Measurements from ENCODE around the gene KCNJ10. TPM values are rescaled to one million over a fixed set of nuclear protein-coding genes. Genes with fewer than 3 reads are reported as not detected.

The KCNJ10 gene
- total RNA-seq, 6 experiments from 2014 or later, result 0.23 to 3.1 (median 0.31) TPM; not detected in 1

GRCh38 chr1:160043543-160043942 is 26.4 kb downstream of the KCNJ10 start:
- Histone ChIP-seq H3K4me3 (no peak overlapping the region), H3K4me1 (peaks cover 0 to 14% (median 0%) of the 10 kb centered on the region in 4 donors), H3K36me3 (no peaks in the 10 kb centered on the region), H3K27me3 (no peaks in the 10 kb centered on the region), H3K9me3 (no peaks in the 10 kb centered on the region), H3K27ac (no peak overlapping the region)
- intact Hi-C loops (cut with DNase I), result loop anchor here in 1 of 2 donors (5.0 kb wide), 1 partner anchor 39 kb away; the partner anchor contains the start of gene KCNJ9
- ATAC-seq (no peak), DNase-seq (no peak)
- no peak for TF ChIP-seq POLR2A (IDR thresholded peaks at IDR 0.05)
- TF ChIP-seq, protein P1, sequence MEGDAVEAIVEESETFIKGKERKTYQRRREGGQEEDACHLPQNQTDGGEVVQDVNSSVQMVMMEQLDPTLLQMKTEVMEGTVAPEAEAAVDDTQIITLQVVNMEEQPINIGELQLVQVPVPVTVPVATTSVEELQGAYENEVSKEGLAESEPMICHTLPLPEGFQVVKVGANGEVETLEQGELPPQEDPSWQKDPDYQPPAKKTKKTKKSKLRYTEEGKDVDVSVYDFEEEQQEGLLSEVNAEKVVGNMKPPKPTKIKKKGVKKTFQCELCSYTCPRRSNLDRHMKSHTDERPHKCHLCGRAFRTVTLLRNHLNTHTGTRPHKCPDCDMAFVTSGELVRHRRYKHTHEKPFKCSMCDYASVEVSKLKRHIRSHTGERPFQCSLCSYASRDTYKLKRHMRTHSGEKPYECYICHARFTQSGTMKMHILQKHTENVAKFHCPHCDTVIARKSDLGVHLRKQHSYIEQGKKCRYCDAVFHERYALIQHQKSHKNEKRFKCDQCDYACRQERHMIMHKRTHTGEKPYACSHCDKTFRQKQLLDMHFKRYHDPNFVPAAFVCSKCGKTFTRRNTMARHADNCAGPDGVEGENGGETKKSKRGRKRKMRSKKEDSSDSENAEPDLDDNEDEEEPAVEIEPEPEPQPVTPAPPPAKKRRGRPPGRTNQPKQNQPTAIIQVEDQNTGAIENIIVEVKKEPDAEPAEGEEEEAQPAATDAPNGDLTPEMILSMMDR (IDR thresholded peaks at IDR 0.05), result no peak

- ATAC-seq, result no peak
- no peak for TF ChIP-seq POLR2A (IDR thresholded peaks at IDR 0.05)
- TF ChIP-seq, protein P1 (IDR thresholded peaks at IDR 0.05), result no peak
Measured at GRCh38 chr1:160040476-160040875, 29.5 kb downstream of the KCNJ10 start.

DNA sequence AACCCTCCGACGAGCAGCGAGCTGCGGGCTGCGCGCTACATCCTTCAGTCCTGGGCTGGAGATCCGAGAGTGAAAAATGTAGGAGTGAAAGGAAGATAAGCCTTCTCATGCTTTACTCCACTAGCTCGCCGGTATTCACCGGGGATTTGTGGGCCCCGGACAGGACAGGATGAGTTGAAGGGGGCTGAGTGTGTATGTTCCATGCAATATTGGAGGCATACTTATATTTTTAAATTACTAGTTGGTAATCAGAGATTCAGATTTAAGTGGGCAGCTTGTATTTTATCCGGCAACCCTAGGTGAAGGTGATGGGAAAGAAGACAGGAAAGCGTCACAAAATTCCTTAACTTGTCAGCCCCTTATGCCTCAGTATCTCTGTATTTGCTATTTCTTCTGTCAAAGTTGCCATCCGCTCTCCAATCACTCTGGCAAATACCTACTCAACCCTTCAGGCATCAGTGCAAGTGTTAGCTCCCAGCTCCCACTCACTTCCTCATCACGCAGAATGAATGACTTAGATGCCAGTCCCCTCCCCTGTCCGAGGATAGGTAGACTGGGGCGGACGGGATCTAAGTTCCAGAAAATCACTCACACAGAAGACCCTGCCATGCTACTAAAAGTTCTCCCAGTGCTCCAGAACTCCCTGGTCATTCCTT is 37.7 kb downstream of the KCNJ10 start:
- peak overlapping the region; percentile 80 to 90 (median 86) for H3K4me3 ChIP-seq
- intact Hi-C loops (cut with DNase I), result no loop called here
- TF ChIP-seq POLR2A (IDR thresholded peaks at IDR 0.05), result no peak
- TF ChIP-seq, protein P1 (IDR thresholded peaks at IDR 0.05), result no peak
- H3K4me1 ChIP-seq, result peaks cover 0 to 17% (median 8%) of the 10 kb centered on the region in 4 donors
- ATAC-seq (peak in 3 of 4 donors; percentile 39 to 43 (median 39)), DNase-seq (no peak)
- peak overlapping the region in 2 of 3 donors; percentile 31 to 36 for H3K27ac ChIP-seq
- no peaks in the 10 kb centered on the region for H3K9me3 ChIP-seq
- H3K27me3 ChIP-seq, result no peaks in the 10 kb centered on the region
- WGBS (ENCODE audit: insufficient coverage, low coverage, low lambda C conversion rate, missing lambda C conversion rate), result 2% methylated on average over 18 of the region's 18 CpGs
- H3K36me3 ChIP-seq, result no peaks in the 10 kb centered on the region

More at GRCh38 chr1:160040476-160040875, 29.5 kb downstream of the KCNJ10 start:
- no peak overlapping the region for H3K4me3 ChIP-seq
- no peaks in the 10 kb centered on the region for H3K9me3 ChIP-seq
- intact Hi-C loops (cut with DNase I), result loop anchor here in 1 of 2 donors (5.0 kb wide), 1 partner anchor 42 kb away; the partner anchor contains the start of gene KCNJ9
- no peaks in the 10 kb centered on the region for H3K27me3 ChIP-seq
- no peak overlapping the region for H3K27ac ChIP-seq
- peaks cover 0 to 2% (median 0%) of the 10 kb centered on the region in 4 donors for H3K4me1 ChIP-seq
- WGBS (ENCODE audit: insufficient coverage, low coverage, low lambda C conversion rate, missing lambda C conversion rate), result 80% methylated on average over 1 of the region's 1 CpG
- H3K36me3 ChIP-seq, result no peaks in the 10 kb centered on the region
- DNase-seq, result no peak

GRCh38 chr1:160031365-160032164 is 38.4 kb downstream of the KCNJ10 start, which contains the start of gene PIGM:
Gene PIGM, minus strand, starts transcription at chr1:160031990. Its CDS starts 251 bp downstream, at chr1:160031739.
- no peaks in the 10 kb centered on the region for H3K9me3 ChIP-seq
- no peaks in the 10 kb centered on the region for H3K36me3 ChIP-seq
- H3K27ac ChIP-seq, result peak within 1 kb of the TSS; percentile 36 to 56 (median 48)
- TF ChIP-seq, protein P1 (IDR thresholded peaks at IDR 0.05), result no peak
- peak; percentile 53 for TF ChIP-seq POLR2A (IDR thresholded peaks at IDR 0.05)
- ATAC-seq, result peak; percentile 96 to 99 (median 98)
- H3K4me3 ChIP-seq, result peak within 1 kb of the TSS; percentile 80 to 90 (median 86)
- peak; percentile 97 to 98 (median 97) for DNase-seq
- peaks cover 0 to 17% (median 8%) of the 10 kb centered on the region in 4 donors for H3K4me1 ChIP-seq
- intact Hi-C loops (cut with DNase I), result no loop called here
- H3K27me3 ChIP-seq, result no peaks in the 10 kb centered on the region
- WGBS (ENCODE audit: insufficient coverage, low coverage, low lambda C conversion rate, missing lambda C conversion rate), result 2% methylated on average over 11 of the region's 60 CpGs

All from right lobe of liver (tissue), 6 donors.